Neural progenitor cell (in vitro differentiated cells): ENCODE measurements around the gene GDF2.

Experiments used
- CTCF ChIP-seq: fragments of 200-600 bp; sonication (generic); IDR thresholded peaks from 2 replicates; pipeline ENCODE4 v1.5.1; 2017; ENCODE audit warnings: antibody characterized with exemption, mild to moderate bottlenecking
- EZH2 ChIP-seq: fragments of 200-600 bp; sonication (generic); IDR thresholded peaks from 2 replicates; pipeline ENCODE4 v1.6.1; 2017; ENCODE audit warnings: antibody characterized with exemption, mild to moderate bottlenecking, moderate library complexity
- EZH2phosphoT487 ChIP-seq: fragments of 200-600 bp; sonication (generic); IDR thresholded peaks from 2 replicates; pipeline ENCODE4 v1.6.1; 2017; ENCODE audit warnings: antibody characterized with exemption

GRCh38 chr10:47321521-47322195 is 596 bp upstream of the GDF2 start:
- TF ChIP-seq CTCF (no peak), EZH2phosphoT487 (no peak), EZH2 (no peak)
